HepG2 (cell line): ENCODE measurements around the gene EIF5. TPM values are rescaled to one million over a fixed set of nuclear protein-coding genes. Genes with fewer than 3 reads are reported as not detected.

Source experiments
- KDM5A ChIP-seq: fragments of 200-600 bp; sonication (generic); IDR thresholded peaks from 2 replicates; pipeline ENCODE4 v1.7.0; 2018; ENCODE audit warnings: antibody characterized with exemption, mild to moderate bottlenecking, low read length, borderline replicate concordance
- KLF13 ChIP-seq: sonication (generic); formaldehyde crosslinking; IDR thresholded peaks from 2 replicates; pipeline ENCODE4 v1.4.0; 2020; ENCODE audit warnings: mild to moderate bottlenecking, missing genetic modification reagents
- RBM39 ChIP-seq: fragments of 200-400 bp; formaldehyde crosslinking; IDR thresholded peaks from one replicate; pipeline ENCODE4 v1.6.1; 2018; ENCODE audit warnings: antibody characterized with exemption, mild to moderate bottlenecking, low read depth, low read length; ENCODE audit not compliant: poor library complexity, severe bottlenecking
- ZNF142 ChIP-seq: sonication (generic); formaldehyde crosslinking; IDR thresholded peaks from 2 replicates; pipeline ENCODE4 v1.4.0; 2020; ENCODE audit warnings: missing genetic modification reagents
- polyA plus RNA-seq, 8 experiments: library from polyadenylated mRNA; depleted of rRNA in 3 of 8; stranded (reverse) in 7 of 8; unstranded in 1 of 8; fragments of >200 nt; fragmentation: Illumina TruSeq in 4 of 8; extraction: Trizol in 4 of 8; gene quantifications; 2 replicates each; pipeline versions ENCODE4 v1.2.1 to v1.2.3, GENCODE V29; 2011 to 2016; ENCODE audit warnings: low read depth in 4 of 8, missing spikeins in 1 of 8, mixed read lengths in 1 of 8; ENCODE audit not compliant: insufficient read depth in 1 of 8
- total RNA-seq, 5 experiments: library from RNA; depleted of rRNA; stranded (reverse); fragments of >200 nt; fragmentation: Illumina TruSeq; extraction: Trizol; gene quantifications; 2 replicates each; pipeline ENCODE4 v1.2.3, GENCODE V29; 2016; ENCODE audit warnings: low read depth in 1 of 5
- TF ChIP-seq, protein P1 (sequence below): sonication (generic); formaldehyde crosslinking; IDR thresholded peaks from 2 replicates; pipeline ENCODE4 v1.8.1; 2023; ENCODE audit warnings: mild to moderate bottlenecking, inconsistent platforms, moderate library complexity, missing genetic modification reagents, borderline replicate concordance
- TF ChIP-seq, protein P2 (sequence below): IDR thresholded peaks from 2 replicates; pipeline ENCODE4 v1.6.1; 2016; ENCODE audit warnings: mild to moderate bottlenecking, missing biosample characterization, missing genetic modification reagents

EIF5 gene
- total and polyA plus RNA-seq, 2 of the 13 experiments (the other 11 are each of a cell fraction or from before 2014, with no cell fraction given): 189 to 281 TPM

DNA sequence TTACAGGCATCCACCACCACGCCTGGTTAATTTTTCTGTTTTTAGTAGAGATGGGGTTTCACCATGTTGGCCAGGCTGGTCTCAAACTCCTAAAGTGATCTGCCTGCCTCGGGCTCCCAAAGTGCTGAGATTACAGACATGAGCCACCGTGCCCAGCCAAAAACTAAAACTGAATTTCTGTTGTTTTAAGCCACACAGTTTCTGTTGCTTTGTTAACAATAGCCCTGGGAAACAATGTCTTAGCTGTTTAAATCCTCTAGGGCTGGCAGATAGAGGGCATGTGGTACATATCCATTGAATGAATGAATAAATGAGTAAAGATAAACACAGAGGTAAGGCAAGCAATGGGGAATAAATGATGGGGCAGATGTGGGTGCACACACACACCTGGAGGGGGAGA, 8.0 kb upstream of the EIF5 start (continued):
- TF ChIP-seq, protein P1, sequence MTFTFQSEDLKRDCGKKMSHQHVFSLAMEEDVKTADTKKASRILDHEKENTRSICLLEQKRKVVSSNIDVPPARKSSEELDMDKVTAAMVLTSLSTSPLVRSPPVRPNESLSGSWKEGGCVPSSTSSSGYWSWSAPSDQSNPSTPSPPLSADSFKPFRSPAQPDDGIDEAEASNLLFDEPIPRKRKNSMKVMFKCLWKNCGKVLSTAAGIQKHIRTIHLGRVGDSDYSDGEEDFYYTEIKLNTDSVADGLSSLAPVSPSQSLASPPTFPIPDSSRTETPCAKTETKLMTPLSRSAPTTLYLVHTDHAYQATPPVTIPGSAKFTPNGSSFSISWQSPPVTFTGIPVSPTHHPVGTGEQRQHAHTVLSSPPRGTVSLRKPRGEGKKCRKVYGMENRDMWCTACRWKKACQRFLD (CRISPR knock-in tag): no peak
- TF ChIP-seq ZNF142 (CRISPR knock-in tag): no peak
- TF ChIP-seq, protein P2, sequence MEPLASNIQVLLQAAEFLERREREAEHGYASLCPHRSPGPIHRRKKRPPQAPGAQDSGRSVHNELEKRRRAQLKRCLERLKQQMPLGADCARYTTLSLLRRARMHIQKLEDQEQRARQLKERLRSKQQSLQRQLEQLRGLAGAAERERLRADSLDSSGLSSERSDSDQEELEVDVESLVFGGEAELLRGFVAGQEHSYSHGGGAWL (CRISPR knock-in tag): no peak
- no peak for TF ChIP-seq RBM39
- no peak for TF ChIP-seq KDM5A
- TF ChIP-seq KLF13 (CRISPR knock-in tag): no peak
